BLaER1 (cell line): Measurements from ENCODE around the gene OR1D5.

ENCODE experiments used
- H3K27ac ChIP-seq: shearing (Covaris generic); formaldehyde crosslinking; 2 replicates; pipeline ENCODE4 v1.8.1; 2022
- H3K27me3 ChIP-seq: shearing (Covaris generic); formaldehyde crosslinking; 2 replicates; pipeline ENCODE4 v1.8.1; 2022
- H3K36me3 ChIP-seq: shearing (Covaris generic); formaldehyde crosslinking; 2 replicates; pipeline ENCODE4 v1.8.1; 2022
- H3K4me1 ChIP-seq: shearing (Covaris generic); formaldehyde crosslinking; 2 replicates; pipeline ENCODE4 v1.8.1; 2022
- H3K4me2 ChIP-seq: shearing (Covaris generic); formaldehyde crosslinking; 2 replicates; pipeline ENCODE4 v1.8.1; 2022
- H3K4me3 ChIP-seq: shearing (Covaris generic); formaldehyde crosslinking; 2 replicates; pipeline ENCODE4 v1.8.1; 2022
- H3K9ac ChIP-seq: shearing (Covaris generic); formaldehyde crosslinking; 2 replicates; pipeline ENCODE4 v1.8.1; 2022
- H3K9me3 ChIP-seq: shearing (Covaris generic); formaldehyde crosslinking; 2 replicates; pipeline ENCODE4 v1.8.1; 2022
- H4K20me1 ChIP-seq: shearing (Covaris generic); formaldehyde crosslinking; 2 replicates; pipeline ENCODE4 v1.8.1; 2022
- Cebpa-rat ChIP-seq: shearing (Covaris generic); IDR thresholded peaks from 2 replicates; pipeline ENCODE4 v1.8.1; 2022

OR1D5 gene

GRCh38 chr17:3040882-3041281 is 22.5 kb downstream of the OR1D5 start:
- peaks cover 5% of the 10 kb centered on the region; the same call in 1 of the 2 replicates for H3K36me3 ChIP-seq
- no peak overlapping the region for H3K4me2 ChIP-seq
- peaks cover 24% of the 10 kb centered on the region for H3K4me1 ChIP-seq
- no peaks in the 10 kb centered on the region for H4K20me1 ChIP-seq
- peaks cover 16% of the 10 kb centered on the region for H3K9me3 ChIP-seq
- TF ChIP-seq Cebpa-rat, result no peak
- no peak overlapping the region for H3K4me3 ChIP-seq
- H3K9ac ChIP-seq, result no peak overlapping the region
- H3K27ac ChIP-seq, result no peak overlapping the region
- no peaks in the 10 kb centered on the region for H3K27me3 ChIP-seq

- peaks cover 16% of the 10 kb centered on the region for H3K9me3 ChIP-seq
- no peak for TF ChIP-seq Cebpa-rat
- H3K27ac ChIP-seq, result no peak overlapping the region
- peaks cover 16% of the 10 kb centered on the region for H3K36me3 ChIP-seq
- H3K4me1 ChIP-seq, result peaks cover 36% of the 10 kb centered on the region
- H3K9ac ChIP-seq, result no peak overlapping the region
- peaks cover 7% of the 10 kb centered on the region for H4K20me1 ChIP-seq
- H3K4me2 ChIP-seq, result peak overlapping the region; percentile 28; the same call in 1 of the 2 replicates
- no peak overlapping the region for H3K4me3 ChIP-seq
- H3K27me3 ChIP-seq, result no peaks in the 10 kb centered on the region
These were observed 23.7 kb downstream of the OR1D5 start for GRCh38 chr17:3039736-3040135.

GRCh38 chr17:3038941-3039340 is 24.5 kb downstream of the OR1D5 start:
- H3K4me3 ChIP-seq, result no peak overlapping the region
- peaks cover 24% of the 10 kb centered on the region for H3K36me3 ChIP-seq
- peak overlapping the region; percentile 28 for H3K4me2 ChIP-seq
- H3K9me3 ChIP-seq, result peaks cover 8% of the 10 kb centered on the region
- no peak for TF ChIP-seq Cebpa-rat
- H3K27me3 ChIP-seq, result no peaks in the 10 kb centered on the region
- H3K27ac ChIP-seq, result no peak overlapping the region
- H4K20me1 ChIP-seq, result peaks cover 14% of the 10 kb centered on the region
- no peak overlapping the region for H3K9ac ChIP-seq
- peaks cover 44% of the 10 kb centered on the region for H3K4me1 ChIP-seq

GRCh38 chr17:3037259-3037658 is 26.1 kb downstream of the OR1D5 start:
- H3K9me3 ChIP-seq, result no peaks in the 10 kb centered on the region
- H3K27ac ChIP-seq, result no peak overlapping the region
- peaks cover 14% of the 10 kb centered on the region for H4K20me1 ChIP-seq
- peaks cover 45% of the 10 kb centered on the region for H3K4me1 ChIP-seq
- no peaks in the 10 kb centered on the region for H3K27me3 ChIP-seq
- no peak overlapping the region for H3K4me3 ChIP-seq
- no peak for TF ChIP-seq Cebpa-rat
- peaks cover 41% of the 10 kb centered on the region for H3K36me3 ChIP-seq
- no peak overlapping the region for H3K4me2 ChIP-seq
- no peak overlapping the region for H3K9ac ChIP-seq

- peaks cover 45% of the 10 kb centered on the region for H3K4me1 ChIP-seq
- H3K9me3 ChIP-seq, result no peaks in the 10 kb centered on the region
- H3K27ac ChIP-seq, result no peak overlapping the region
- no peak for TF ChIP-seq Cebpa-rat
- no peak overlapping the region for H3K4me2 ChIP-seq
- no peaks in the 10 kb centered on the region for H3K27me3 ChIP-seq
- H4K20me1 ChIP-seq, result peaks cover 14% of the 10 kb centered on the region
- no peak overlapping the region for H3K4me3 ChIP-seq
- peaks cover 44% of the 10 kb centered on the region for H3K36me3 ChIP-seq
- H3K9ac ChIP-seq, result no peak overlapping the region
These were observed 26.6 kb downstream of the OR1D5 start for GRCh38 chr17:3036800-3037199.

GRCh38 chr17:3035968-3036280 is 27.5 kb downstream of the OR1D5 start:
- peaks cover 14% of the 10 kb centered on the region for H4K20me1 ChIP-seq
- peak overlapping the region; percentile 40 for H3K4me2 ChIP-seq
- H3K4me3 ChIP-seq, result no peak overlapping the region
- H3K9ac ChIP-seq, result no peak overlapping the region
- no peaks in the 10 kb centered on the region for H3K27me3 ChIP-seq
- peaks cover 47% of the 10 kb centered on the region for H3K4me1 ChIP-seq
- no peak for TF ChIP-seq Cebpa-rat
- no peaks in the 10 kb centered on the region for H3K9me3 ChIP-seq
- H3K27ac ChIP-seq, result no peak overlapping the region
- H3K36me3 ChIP-seq, result peaks cover 50% of the 10 kb centered on the region

GRCh38 chr17:3035256-3035967 is 28.0 kb downstream of the OR1D5 start:
- Histone ChIP-seq H3K27me3 (no peaks in the 10 kb centered on the region), H3K4me2 (peak overlapping the region; percentile 40), H3K27ac (peak overlapping the region; percentile 30; the same call in 1 of the 2 replicates), H4K20me1 (peaks cover 19% of the 10 kb centered on the region), H3K4me1 (peaks cover 52% of the 10 kb centered on the region), H3K9ac (no peak overlapping the region), H3K4me3 (no peak overlapping the region), H3K36me3 (peaks cover 55% of the 10 kb centered on the region), H3K9me3 (no peaks in the 10 kb centered on the region)
- TF ChIP-seq Cebpa-rat, result no peak

GRCh38 chr17:3034578-3034920 is 28.9 kb downstream of the OR1D5 start:
- no peak for TF ChIP-seq Cebpa-rat
- H3K9me3 ChIP-seq, result no peaks in the 10 kb centered on the region
- H3K36me3 ChIP-seq, result peaks cover 62% of the 10 kb centered on the region
- no peaks in the 10 kb centered on the region for H3K27me3 ChIP-seq
- H4K20me1 ChIP-seq, result peaks cover 21% of the 10 kb centered on the region
- peak overlapping the region; percentile 40 for H3K4me2 ChIP-seq
- H3K9ac ChIP-seq, result no peak overlapping the region
- H3K27ac ChIP-seq, result 0 out of 2 replicates have a peak overlapping the region, but pooled peaks have one; percentile 0
- peaks cover 55% of the 10 kb centered on the region for H3K4me1 ChIP-seq
- no peak overlapping the region for H3K4me3 ChIP-seq

GRCh38 chr17:3033741-3034577 is 29.4 kb downstream of the OR1D5 start:
- no peak overlapping the region for H3K4me3 ChIP-seq
- TF ChIP-seq Cebpa-rat, result no peak
- no peaks in the 10 kb centered on the region for H3K9me3 ChIP-seq
- H3K27ac ChIP-seq, result 0 out of 2 replicates have a peak overlapping the region, but pooled peaks have one; percentile 0
- H3K4me2 ChIP-seq, result peak overlapping the region; percentile 40
- H4K20me1 ChIP-seq, result peaks cover 27% of the 10 kb centered on the region
- no peaks in the 10 kb centered on the region for H3K27me3 ChIP-seq
- peaks cover 54% of the 10 kb centered on the region for H3K4me1 ChIP-seq
- H3K9ac ChIP-seq, result no peak overlapping the region
- H3K36me3 ChIP-seq, result peaks cover 68% of the 10 kb centered on the region

- Histone ChIP-seq H3K9me3 (no peaks in the 10 kb centered on the region), H3K36me3 (peaks cover 75% of the 10 kb centered on the region), H3K4me3 (no peak overlapping the region), H3K9ac (no peak overlapping the region), H3K4me2 (no peak overlapping the region), H3K27me3 (no peaks in the 10 kb centered on the region), H4K20me1 (peaks cover 28% of the 10 kb centered on the region), H3K4me1 (peaks cover 51% of the 10 kb centered on the region), H3K27ac (no peak overlapping the region)
- TF ChIP-seq Cebpa-rat, result no peak
These were observed 30.2 kb downstream of the OR1D5 start for GRCh38 chr17:3033248-3033640.
